Endothelial cell of umbilical vein (primary cell): ENCODE data around the gene CIZ1. TPM values are rescaled to one million over a fixed set of nuclear protein-coding genes. Genes with fewer than 3 reads are reported as not detected.

Experiments used
- BruUV-seq: library from RNA; stranded (reverse); fragments of 400-500 nt; replicated peaks from 2 replicates; lab custom pipeline; 2021; lab: Mats Ljungman, UMichigan
- CTCF ChIA-PET: fragments of 300-600, 350-600 bp; sonication (Branson Sonifier 250); formaldehyde crosslinking; loops from one replicate; lab custom pipeline; 2021; ENCODE audit warnings: antibody characterized with exemption, inconsistent platforms; lab: Charles Lee
- POLR2A ChIA-PET: fragments of 300-600, 350-600 bp; sonication (Branson Sonifier 250); formaldehyde crosslinking; loops from one replicate; lab custom pipeline; 2021; ENCODE audit warnings: antibody characterized with exemption, inconsistent platforms; lab: Charles Lee
- DNase-seq: peaks from one replicate; pipeline ENCODE4 v3.0.0-alpha.2; 2011; ENCODE audit warnings: low read depth, low spot score
- FAIRE-seq: peaks from 2 replicates; lab custom pipeline; 2011; peaks lifted over from hg19 to GRCh38; lab: Jason Lieb, UNC
- H2AFZ ChIP-seq: 2 replicates; pipeline ENCODE4 v1.6.0; 2012; ENCODE audit warnings: low read depth, low read length, control low read depth, inconsistent platforms
- H3K27ac ChIP-seq: 2 replicates; pipeline ENCODE4 v1.5.1; 2011; ENCODE audit warnings: low read depth, mild to moderate bottlenecking, control low read depth, low read length, moderate library complexity; ENCODE audit not compliant: insufficient read depth
- H3K27me3 ChIP-seq, 2 experiments: 2 replicates each; pipeline versions ENCODE4 v1.6.0 to v1.6.1; 2011; ENCODE audit warnings: low read length in 2 of 2, mixed read lengths in 1 of 2; ENCODE audit not compliant: control insufficient read depth in 2 of 2, insufficient read depth in 2 of 2
- H3K36me3 ChIP-seq, 2 experiments: 2 replicates in 1 of 2; 3 replicates in 1 of 2; pipeline ENCODE4 v1.5.1; 2011; ENCODE audit warnings: low read length in 2 of 2, mild to moderate bottlenecking in 1 of 2, moderate library complexity in 1 of 2; ENCODE audit not compliant: control insufficient read depth in 2 of 2, insufficient read depth in 2 of 2; ENCODE audit errors: extremely low read depth in 1 of 2
- H3K4me1 ChIP-seq: 3 replicates; pipeline ENCODE4 v1.5.1; 2011; ENCODE audit warnings: mild to moderate bottlenecking, low read length; ENCODE audit not compliant: control insufficient read depth, insufficient read depth; ENCODE audit errors: extremely low read depth
- H3K4me2 ChIP-seq: 2 replicates; pipeline ENCODE4 v1.6.1; 2011; ENCODE audit warnings: low read length, control low read depth, mixed read lengths; ENCODE audit not compliant: insufficient read depth
- H3K4me3 ChIP-seq, 3 experiments: fragments of 200-600 bp in 1 of 3; sonication (generic), shearing (Covaris generic) in 1 of 3; replicated peaks in 1 of 3; 2 replicates each; pipeline ENCODE4 v1.5.1; 2011 to 2016; ENCODE audit warnings: control low read depth in 3 of 3, low read length in 3 of 3, mild to moderate bottlenecking in 2 of 3, inconsistent platforms in 1 of 3, low read depth in 1 of 3, moderate library complexity in 1 of 3; ENCODE audit not compliant: insufficient read depth in 1 of 3
- H3K79me2 ChIP-seq: 2 replicates; pipeline ENCODE4 v1.6.0; 2012; ENCODE audit warnings: low read length, inconsistent platforms; ENCODE audit not compliant: control insufficient read depth, insufficient read depth
- H3K9ac ChIP-seq: replicated peaks from 2 replicates; pipeline ENCODE3; 2011; ENCODE audit warnings: low read length, control low read depth; ENCODE audit not compliant: insufficient read depth; ENCODE audit errors: extremely low read depth
- H3K9me1 ChIP-seq: replicated peaks from 3 replicates; pipeline ENCODE4 v1.6.0; 2011; ENCODE audit warnings: mild to moderate bottlenecking, low read length; ENCODE audit not compliant: control insufficient read depth, insufficient read depth; ENCODE audit errors: extremely low read depth
- H3K9me3 ChIP-seq: replicated peaks from 2 replicates; pipeline ENCODE4 v1.5.1; 2012; ENCODE audit warnings: low read length, inconsistent platforms; ENCODE audit not compliant: control insufficient read depth, insufficient read depth
- H4K20me1 ChIP-seq: replicated peaks from 2 replicates; pipeline ENCODE3; 2011; ENCODE audit warnings: mild to moderate bottlenecking, low read length; ENCODE audit not compliant: control insufficient read depth, insufficient read depth; ENCODE audit errors: extremely low read depth
- CTCF ChIP-seq, 2 donors: IDR thresholded peaks; 1 replicate in 1 of 2; 2 replicates in 1 of 2; pipeline ENCODE4 v1.5.1; 2011; ENCODE audit warnings: low read length in 2 of 2, mild to moderate bottlenecking in 2 of 2, moderate library complexity in 2 of 2, control low read depth in 1 of 2, inconsistent platforms in 1 of 2, low read depth in 1 of 2; ENCODE audit not compliant: insufficient read depth in 1 of 2; ENCODE audit errors: extremely low read depth in 1 of 2
- EZH2 ChIP-seq: IDR thresholded peaks from 2 replicates; pipeline ENCODE4 v1.6.1; 2012; ENCODE audit warnings: borderline replicate concordance, low read depth, mild to moderate bottlenecking, moderate library complexity, low read length, inconsistent platforms; ENCODE audit not compliant: severe bottlenecking
- FOS ChIP-seq: IDR thresholded peaks from 2 replicates; pipeline ENCODE4 v1.6.1; 2011; ENCODE audit warnings: mild to moderate bottlenecking, low read length, moderate library complexity, borderline replicate concordance; ENCODE audit not compliant: insufficient read depth
- GATA2 ChIP-seq: IDR thresholded peaks from 2 replicates; pipeline ENCODE4 v1.7.0; 2011; ENCODE audit warnings: low read depth, mild to moderate bottlenecking, moderate library complexity, mixed read lengths, low read length; ENCODE audit not compliant: insufficient read length, insufficient read depth
- JUN ChIP-seq: IDR thresholded peaks from 2 replicates; pipeline ENCODE4 v1.6.1; 2011; ENCODE audit warnings: borderline replicate concordance, low read depth; ENCODE audit not compliant: insufficient read length, insufficient read depth
- MAX ChIP-seq: IDR thresholded peaks from 2 replicates; pipeline ENCODE4 v1.6.1; 2011; ENCODE audit not compliant: insufficient read depth, insufficient read length
- MYC ChIP-seq: IDR thresholded peaks from one replicate; pipeline ENCODE4 v1.6.1; 2011; ENCODE audit warnings: mild to moderate bottlenecking, low read depth, low read length
- POLR2A ChIP-seq: IDR thresholded peaks from 2 replicates; pipeline ENCODE4 v1.6.1; 2012; ENCODE audit warnings: low read depth, mild to moderate bottlenecking, control low read depth, low read length
- POLR2AphosphoS5 ChIP-seq: IDR thresholded peaks from 2 replicates; pipeline ENCODE4 v1.6.1; 2012; ENCODE audit warnings: low read depth, mild to moderate bottlenecking, control low read depth, low read length, moderate library complexity; ENCODE audit not compliant: insufficient read depth
- dilution Hi-C: fragments of 300-500 bp; cut with MboI; formaldehyde crosslinking; loops from one replicate; pipeline ENCODE4 v1.15.0; 2019; ENCODE audit warnings: low sequenced_read_pairs; ENCODE audit not compliant: extremely low pct_ligation_motif_present
- intact Hi-C: fragments of 100-400 bp; cut with micrococcal nuclease; formaldehyde crosslinking; loops from one replicate; pipeline ENCODE4 v1.10.0; 2022
- polyA plus RNA-seq, 4 experiments: library from polyadenylated mRNA; depleted of rRNA in 3 of 4; stranded (reverse) in 3 of 4; unstranded in 1 of 4; fragments of >200 nt; gene quantifications; 2 replicates each; pipeline versions ENCODE4 v1.2.1 to v1.2.3, GENCODE V29; 2011 to 2012; ENCODE audit warnings: missing spikeins in 1 of 4
- total RNA-seq: library from RNA; stranded (reverse); gene quantifications from 2 replicates; pipeline ENCODE4 v1.2.3, GENCODE V29; 2021

CIZ1 gene
- total and polyA plus RNA-seq, 2 donors (not counting 3 experiments of a cell fraction or from before 2014, with no cell fraction given): 88.3 to 150 TPM

DNA sequence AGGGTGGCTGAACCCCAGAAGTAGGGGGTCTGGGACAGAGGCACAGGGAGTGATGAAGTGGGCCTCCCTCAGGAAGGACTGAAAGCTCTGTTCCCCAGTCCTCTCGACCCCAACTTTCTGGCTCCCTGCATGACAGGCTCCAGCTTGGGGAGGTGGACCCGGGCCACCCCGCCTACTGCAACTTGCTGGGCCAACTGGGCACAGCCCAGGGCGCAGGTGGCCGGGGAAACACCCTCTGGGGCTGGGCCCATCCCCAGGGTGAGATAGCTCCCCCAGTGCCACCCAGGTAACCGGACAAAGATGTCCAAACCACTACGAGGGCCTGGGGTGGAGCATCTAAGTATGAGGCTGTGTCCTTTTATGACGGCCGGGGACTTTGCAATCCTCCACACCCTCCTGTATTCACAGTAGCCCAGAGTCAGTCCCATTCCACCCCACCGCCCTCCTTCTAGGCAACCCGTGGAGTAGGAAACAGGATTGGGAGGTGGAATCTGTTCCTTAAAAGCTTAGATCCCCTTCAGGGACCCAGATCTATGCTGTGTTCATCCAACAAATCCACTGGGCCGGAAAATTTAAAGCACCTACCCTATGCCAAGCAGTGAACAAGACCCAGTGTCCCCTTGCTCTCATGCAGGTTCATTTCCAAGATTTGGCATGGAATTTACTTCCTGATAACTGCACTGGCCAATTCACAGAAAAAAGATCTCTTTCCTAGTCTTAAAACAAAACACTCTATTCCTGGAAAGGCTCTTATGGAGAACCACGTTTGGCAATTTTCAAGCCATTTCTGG lies 31.7 kb upstream of the CIZ1 start:
- POLR2A ChIA-PET: interaction anchor here (0.7 kb wide), 1 partner anchor 13 kb away, joined by 4 read pairs; no protein-coding TSS in a partner anchor
- H3K4me3 ChIP-seq: no peak overlapping the region
- intact Hi-C loops: no loop called here
- no peaks in the 10 kb centered on the region for H3K9me1 ChIP-seq
- no peak overlapping the region for H3K4me2 ChIP-seq
- dilution Hi-C loops: no loop called here
- H3K27ac ChIP-seq: no peak overlapping the region
- no peak overlapping the region for H3K9ac ChIP-seq
- DNase-seq (no peak), FAIRE-seq (no peak)
- TF ChIP-seq MYC: no peak
- TF ChIP-seq CTCF (IDR thresholded peaks at IDR 0.05; ENCODE audit: extremely low read depth in 1 of 2, insufficient read depth in 1 of 2, low read depth in 1 of 2, low read length in 2 of 2): no peak
- TF ChIP-seq JUN: no peak
- no peak for TF ChIP-seq FOS
- no peak for TF ChIP-seq POLR2AphosphoS5
- TF ChIP-seq MAX: no peak
- TF ChIP-seq POLR2A: no peak
- no peak for TF ChIP-seq GATA2
- no peak for TF ChIP-seq EZH2
- H3K4me1 ChIP-seq: no peaks in the 10 kb centered on the region
- CTCF ChIA-PET: interaction anchor here (1.5 kb wide), 1 partner anchor 105 kb away, joined by 5 read pairs; no protein-coding TSS in a partner anchor
- no peaks in the 10 kb centered on the region for H3K27me3 ChIP-seq
- H3K9me3 ChIP-seq: no peaks in the 10 kb centered on the region
- BruUV-seq: no TSS peak
- H4K20me1 ChIP-seq: no peaks in the 10 kb centered on the region
- H2AFZ ChIP-seq: no peak overlapping the region
- no peaks in the 10 kb centered on the region for H3K36me3 ChIP-seq
- no peaks in the 10 kb centered on the region for H3K79me2 ChIP-seq
